NCI-H1092 treated with DMSO at 0.1 percent for 48 hours (cell line): ENCODE measurements around the gene NACC2.

Source experiments
- DNase-seq: peaks from one replicate; lab custom pipeline; 2025; lab: John Stamatoyannopoulos, UW

The NACC2 gene

DNA sequence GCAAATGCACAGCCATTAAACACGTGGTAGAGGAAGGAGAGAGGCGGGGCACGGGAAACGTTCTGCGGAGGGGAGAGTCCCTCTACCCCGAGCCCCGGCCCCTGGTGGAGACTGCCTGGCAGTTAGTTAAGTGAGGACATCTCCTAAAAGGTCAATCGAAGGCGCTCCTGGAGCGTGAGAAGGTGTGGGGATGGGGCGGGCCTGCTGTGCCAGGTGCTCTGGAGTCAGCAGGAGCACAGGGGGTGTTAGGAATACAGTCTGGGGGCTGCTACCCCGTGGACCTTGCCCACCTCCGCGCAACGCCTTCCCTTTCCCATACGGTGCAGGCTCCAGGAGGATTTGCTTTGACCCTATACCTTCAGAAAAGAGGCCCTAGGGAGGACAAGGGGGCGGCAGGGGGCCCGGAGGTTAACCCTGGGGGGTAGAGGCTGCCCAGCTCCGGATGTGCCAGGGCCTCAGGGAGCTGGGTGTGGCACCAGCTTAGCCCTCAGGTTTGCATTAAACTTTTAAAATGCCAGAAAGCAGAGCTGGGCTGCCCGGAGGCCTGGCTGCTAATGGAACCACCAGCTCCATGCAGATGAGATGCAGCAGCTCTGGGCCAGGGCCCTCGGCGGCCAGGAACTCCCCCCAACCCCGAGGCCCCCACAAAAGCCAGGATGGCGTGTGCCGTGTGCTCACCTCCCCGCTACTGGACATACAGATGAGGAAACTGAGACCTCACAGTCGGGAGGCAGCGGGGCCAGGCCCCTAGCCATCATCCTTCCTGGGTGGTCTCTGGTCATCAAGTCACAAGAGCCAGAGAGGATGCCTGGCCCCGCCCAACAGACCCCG, 39.2 kb downstream of the NACC2 start:
- DNase-seq, result no peak

DNA sequence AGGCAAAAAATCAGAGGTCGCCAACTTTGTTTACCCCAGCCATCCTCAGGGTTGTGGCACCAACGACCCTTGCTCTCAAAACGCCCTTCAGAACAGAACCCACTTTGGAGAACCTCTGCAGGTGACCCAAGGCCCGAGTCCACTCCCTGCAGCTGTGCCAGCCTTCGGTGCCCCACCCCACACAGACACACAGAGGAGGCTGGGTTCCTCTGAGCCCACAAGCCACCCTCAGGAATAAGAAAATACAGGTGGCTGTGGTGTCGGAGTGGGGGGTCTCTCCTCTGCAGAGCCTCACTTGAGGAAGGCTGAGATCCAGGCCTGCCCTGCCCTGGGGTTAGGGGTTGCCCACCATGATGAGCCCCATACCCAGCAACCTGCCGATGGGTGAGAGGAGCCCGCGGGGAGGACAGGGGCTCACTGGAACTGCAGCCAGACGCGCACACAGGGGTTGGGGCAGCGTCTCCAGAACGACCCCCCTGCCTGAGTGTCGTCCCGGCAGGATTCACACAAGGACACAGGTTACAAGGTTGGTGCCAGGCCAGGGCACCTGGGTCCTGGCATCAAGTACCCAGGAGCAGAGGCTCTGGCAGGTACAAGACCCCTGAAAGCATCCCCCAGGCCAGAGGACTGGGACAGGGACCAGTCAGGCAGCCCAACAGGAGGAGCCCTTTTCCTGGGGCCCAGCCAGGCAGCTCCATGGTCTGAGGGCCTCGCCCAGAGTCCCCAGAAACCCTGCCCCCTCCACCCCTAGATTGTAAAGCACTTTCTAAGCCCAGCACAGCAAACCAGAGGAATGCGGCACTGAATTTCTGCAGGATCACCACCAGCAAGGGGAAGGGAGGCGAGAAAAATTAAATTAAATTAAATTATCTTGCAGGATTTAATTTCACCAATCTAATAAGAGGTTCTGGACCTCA, 40.0 kb downstream of the NACC2 start:
- no peak for DNase-seq

DNA sequence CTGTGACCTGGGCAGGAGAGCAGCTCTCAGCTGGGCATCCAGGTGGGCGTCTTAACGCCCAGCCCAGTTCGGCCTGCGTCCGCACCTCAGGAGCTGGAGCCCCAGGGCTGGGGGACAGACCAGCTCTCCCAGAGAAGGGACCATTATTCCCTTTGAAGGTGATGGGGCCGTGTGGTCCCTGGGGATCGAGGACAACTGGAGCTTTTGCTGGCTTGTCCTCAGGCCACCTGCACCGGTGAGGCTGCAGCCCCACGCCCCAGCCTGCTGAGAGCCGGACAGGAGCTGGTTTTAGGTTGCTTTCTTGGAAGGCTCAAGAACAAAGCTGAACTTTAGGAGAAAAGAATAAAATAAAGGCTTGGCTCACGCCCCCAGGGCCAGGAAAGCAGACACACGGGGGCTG, 40.9 kb downstream of the NACC2 start:
- DNase-seq, result no peak

DNA sequence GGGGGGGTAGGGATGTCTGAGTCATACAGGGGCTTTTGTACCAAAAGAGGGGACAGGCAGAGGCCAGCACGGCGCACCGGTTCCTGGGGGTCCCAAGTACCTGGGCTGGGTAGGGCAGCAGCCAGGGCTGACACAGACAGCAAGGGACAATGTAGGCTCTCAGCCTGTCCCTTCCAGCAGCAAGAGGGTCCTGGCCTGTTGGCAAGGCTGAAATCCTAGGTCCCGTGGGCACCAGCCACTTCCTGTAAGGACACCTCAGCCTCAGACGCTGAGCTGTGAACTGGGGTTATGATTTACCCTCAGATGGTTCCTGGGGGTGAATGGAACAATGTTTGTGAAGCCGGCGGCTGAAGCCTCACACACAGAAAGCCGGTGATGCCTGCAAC, 41.3 kb downstream of the NACC2 start:
- DNase-seq, result no peak

DNA sequence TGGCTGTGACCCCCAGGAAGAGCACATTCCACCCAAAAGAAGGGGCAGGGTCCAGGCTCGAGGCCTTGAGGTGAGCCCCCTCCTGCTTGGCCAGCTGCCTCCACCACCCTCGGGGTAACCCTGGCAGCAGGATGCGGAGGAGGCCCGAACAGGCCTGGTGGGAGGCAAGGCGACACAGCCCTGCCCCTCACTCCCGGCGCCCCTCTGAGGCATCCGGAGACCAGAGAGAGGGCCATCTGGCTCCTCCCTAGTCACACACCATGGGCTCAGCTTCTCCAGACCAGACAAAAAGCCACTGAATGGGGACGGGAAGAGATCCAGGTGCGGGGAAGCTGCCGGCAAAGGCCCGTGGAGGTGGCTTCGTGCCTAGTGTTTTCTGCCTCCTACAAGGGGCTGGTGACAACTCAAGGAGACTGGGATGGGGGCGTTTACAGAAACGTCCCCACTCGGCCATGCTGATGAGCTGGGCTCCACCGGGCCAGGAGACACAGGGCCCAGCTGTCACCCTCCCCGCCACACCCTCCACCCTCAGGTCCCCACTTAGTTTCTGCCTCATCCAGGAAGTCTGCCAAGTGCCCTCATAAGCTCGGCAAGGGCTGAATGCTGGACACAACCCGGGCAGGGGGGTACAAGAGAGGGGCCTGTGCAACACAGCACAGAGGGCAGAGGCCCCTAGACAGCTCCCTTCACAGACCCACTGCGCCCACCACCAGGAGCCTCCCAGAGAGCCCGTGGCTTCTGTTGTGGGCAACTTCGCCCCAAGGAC, 41.9 kb downstream of the NACC2 start:
- DNase-seq, result peak; percentile 16

GRCh38 chr9:136052472-136052880, 42.6 kb downstream of the NACC2 start:
- DNase-seq, result no peak

- peak; percentile 36 for DNase-seq
Observed at GRCh38 chr9:136051837-136052471, 43.1 kb downstream of the NACC2 start.

GRCh38 chr9:136051453-136051836, 43.6 kb downstream of the NACC2 start:
- DNase-seq, result no peak

DNA sequence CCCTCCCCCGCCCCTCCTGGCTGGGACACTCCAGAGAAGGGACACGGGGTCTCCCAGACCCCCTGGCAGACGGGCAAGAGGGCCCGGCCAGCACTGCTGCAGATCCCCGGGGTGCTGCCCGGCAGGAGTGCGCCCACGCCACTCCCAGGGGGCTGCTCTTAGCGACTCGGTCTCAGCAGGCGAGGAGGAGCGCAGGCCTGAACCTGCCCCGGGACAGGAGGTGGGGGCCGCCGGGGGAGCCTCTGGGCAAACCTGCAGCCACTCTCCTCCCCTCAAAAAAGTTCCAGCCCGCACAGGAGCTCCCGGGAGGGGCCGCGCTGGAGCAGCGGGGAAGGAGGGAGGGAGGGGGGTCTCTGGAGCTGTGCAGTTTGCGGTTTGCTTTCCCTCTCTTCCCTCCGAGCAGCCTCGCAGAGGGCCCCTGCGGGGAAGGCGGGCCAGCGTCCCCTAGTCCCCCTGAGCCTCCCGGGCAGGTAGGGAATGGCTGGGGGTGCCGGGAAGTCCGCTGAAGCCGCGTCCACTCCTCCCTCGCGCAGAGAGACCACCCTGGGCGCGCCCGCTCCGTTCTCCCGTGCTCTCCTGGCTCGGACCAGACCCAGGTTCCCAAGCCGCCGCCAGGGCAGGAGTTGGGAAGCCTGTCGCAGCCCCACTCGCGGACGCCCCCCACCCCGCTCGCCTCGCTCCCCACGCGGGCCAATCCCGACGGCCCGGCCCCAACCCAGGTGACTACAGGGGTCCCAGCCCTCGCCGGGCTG, 44.2 kb downstream of the NACC2 start:
- no peak for DNase-seq

DNA sequence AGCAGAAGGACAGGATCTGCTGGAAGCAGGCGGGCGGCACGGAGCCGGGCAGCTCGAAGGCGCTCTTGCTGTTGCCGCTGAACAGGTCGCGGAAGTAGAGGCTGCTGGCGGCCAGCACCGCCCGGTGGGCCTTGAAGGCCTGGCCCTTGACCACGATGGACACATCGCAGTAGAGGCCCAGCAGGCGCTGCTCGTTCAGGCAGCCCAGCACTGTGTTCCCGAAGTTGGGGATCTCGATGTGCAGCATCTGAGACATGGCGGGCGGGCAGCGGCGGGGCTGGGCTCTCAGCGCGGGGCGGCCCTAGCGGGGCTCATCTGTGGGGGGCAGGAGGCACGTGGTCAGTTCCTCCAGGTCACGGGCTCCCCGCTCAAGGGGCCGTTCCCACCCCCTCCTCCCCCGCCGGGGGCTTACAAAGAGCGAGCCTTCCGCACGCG, 44.8 kb downstream of the NACC2 start:
- DNase-seq, result no peak

- no peak for DNase-seq
Observed at GRCh38 chr9:136049491-136050265, 45.4 kb downstream of the NACC2 start.

- no peak for DNase-seq
Observed at GRCh38 chr9:136048560-136049411, 46.3 kb downstream of the NACC2 start.

DNA sequence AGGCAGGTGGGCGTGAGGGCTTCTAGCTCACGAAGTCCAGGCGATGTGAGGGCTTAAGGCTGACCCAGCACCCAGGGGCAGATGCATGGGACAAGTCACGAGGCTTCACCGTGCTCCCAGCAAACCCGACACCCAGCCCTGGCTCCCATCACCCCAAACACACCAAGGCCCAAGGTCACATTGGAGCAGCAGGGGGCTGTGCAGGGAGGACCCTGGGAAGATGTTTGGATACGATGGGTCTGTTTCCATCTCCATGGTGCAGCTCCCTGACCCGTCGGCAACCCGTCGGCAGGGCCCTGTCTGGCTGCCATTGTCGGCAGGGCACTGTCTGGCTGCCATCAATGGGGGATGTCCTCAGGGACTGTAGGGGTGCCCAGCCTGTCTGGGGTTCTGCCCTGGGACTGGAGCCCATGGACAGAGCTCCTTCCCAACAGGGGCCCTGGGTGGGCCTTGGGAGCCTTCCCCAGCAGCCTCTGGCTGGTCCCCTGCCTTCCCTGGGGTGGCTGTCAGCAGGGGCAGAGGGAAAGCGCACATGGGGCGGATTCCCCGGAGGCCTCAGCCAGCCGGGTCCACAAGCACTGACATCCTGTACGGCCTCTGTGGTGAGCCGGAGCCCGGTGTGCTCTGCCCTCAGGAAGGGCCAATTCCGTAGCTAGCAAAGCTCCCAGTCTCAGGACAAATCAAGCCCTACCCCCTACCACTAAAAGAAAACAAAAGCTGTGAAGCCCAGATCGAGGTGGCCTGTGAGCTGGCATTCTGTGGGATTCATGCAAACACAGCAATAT, 47.1 kb downstream of the NACC2 start:
- no peak for DNase-seq

DNA sequence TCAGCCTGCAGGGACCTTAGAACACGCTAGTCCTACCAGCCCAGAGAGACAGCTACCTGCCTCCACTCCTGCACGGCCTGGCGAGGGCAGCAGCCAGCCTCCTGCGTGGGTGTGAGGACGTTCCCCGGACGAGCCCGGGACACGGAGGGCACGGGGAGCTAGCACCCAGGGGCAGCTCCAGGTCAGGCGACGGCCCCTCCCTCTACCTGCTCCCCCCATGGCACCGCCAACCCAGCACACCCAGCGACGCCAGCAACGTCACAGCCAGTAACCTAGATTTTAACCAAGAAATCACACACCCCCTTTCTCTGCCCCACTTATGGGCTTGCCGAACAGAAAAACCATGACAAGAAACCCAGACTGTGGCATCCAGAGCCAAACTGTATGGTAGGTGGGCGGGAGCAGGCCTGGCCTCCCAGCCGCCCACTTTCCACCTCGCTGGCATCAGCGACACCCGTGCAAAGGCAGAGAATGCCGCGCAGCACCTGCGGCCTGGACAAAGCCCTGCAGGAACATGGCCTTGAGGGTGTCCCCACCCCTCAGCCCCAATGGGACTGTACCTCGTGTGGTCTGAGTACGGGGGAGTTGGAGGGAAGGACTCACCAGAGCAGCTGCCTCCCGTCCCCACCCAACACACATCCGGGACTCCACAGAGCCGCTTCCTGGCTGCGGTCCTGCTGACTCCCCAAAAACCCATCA, 47.9 kb downstream of the NACC2 start:
- DNase-seq, result no peak

GRCh38 chr9:136046554-136046920, 48.6 kb downstream of the NACC2 start:
- DNase-seq, result no peak

DNA sequence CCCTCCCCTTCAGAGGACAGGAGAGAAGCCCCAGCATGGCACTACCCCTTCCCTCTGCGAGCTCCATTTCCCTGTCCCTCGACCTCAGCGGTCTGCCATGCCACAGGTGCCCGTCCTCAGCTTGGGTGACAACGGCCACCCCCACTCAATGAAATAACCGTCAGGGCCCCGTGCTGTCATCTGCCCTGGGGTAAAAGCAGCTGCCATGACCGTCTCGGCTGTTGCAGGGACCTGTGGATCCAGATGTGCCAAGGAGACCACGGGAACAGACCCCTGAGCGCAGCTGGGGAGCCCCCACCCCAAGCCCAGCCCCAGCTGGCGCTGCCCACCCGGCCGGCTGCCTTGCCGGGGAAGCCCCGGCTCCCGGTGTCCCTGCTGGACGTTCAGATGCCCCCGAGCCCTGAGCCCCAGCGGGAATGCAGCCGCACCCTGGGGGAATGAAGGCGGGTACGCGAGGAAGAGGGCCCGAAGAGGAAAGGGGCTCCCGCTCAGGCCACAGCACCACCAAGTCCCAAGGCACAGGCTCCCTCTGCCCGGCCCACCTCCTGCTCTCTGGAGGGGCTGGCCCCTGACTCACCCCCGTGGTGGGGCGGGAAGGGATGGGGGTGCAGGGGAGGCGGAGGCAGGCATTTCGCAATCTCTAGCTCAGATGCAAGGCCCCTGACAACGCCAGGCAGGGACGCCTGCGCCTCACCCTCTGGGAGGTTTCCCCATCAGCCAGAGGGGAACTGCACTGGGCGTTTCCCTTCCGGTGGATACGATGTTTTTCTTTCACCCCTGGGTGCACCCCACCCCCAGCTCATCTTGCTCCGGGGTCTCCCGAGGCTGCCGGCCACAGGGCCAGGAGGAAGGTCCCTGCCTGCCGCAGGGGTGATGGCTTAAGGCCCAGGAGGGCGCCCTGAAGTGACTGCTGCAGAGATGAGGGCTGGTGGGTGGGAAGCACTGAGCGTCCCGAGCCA, 49.2 kb downstream of the NACC2 start:
- no peak for DNase-seq
